ENCODE measurements around the gene THADA.

Gene THADA

GRCh38 chr2:43220229-43220751 is 375.5 kb downstream of the THADA start:
- DNase-seq = no peak

GRCh38 chr2:43219383-43220228 is 376.2 kb downstream of the THADA start:
- peak; percentile 80 to 84 for DNase-seq

GRCh38 chr2:43218702-43219382 is 377.0 kb downstream of the THADA start:
- DNase-seq = peak; percentile 48 to 56

- DNase-seq = no peak
Observed at GRCh38 chr2:43218155-43218701, 377.6 kb downstream of the THADA start.

GRCh38 chr2:43217228-43218154 is 378.3 kb downstream of the THADA start:
- no peak for DNase-seq

GRCh38 chr2:43216629-43217028 is 379.2 kb downstream of the THADA start:
- no peak for DNase-seq

- DNase-seq = no peak
Observed at GRCh38 chr2:43215673-43216255, 380.1 kb downstream of the THADA start.

GRCh38 chr2:43214253-43214652 is 381.6 kb downstream of the THADA start:
- DNase-seq = no peak

- DNase-seq = no peak
Observed at GRCh38 chr2:43212931-43213330, 382.9 kb downstream of the THADA start.

- no peak for DNase-seq
Observed at GRCh38 chr2:43212216-43212835, 383.5 kb downstream of the THADA start.

- peak in 1 of 2 experiments; percentile 41 for DNase-seq
Observed at GRCh38 chr2:43210467-43211303, 385.2 kb downstream of the THADA start.

- no peak for DNase-seq
Observed at GRCh38 chr2:43210125-43210466, 385.7 kb downstream of the THADA start.

GRCh38 chr2:43209204-43209717 is 386.6 kb downstream of the THADA start:
- DNase-seq = no peak

- DNase-seq = no peak
Observed at GRCh38 chr2:43207553-43208300, 388.1 kb downstream of the THADA start.

GRCh38 chr2:43206602-43207001 is 389.2 kb downstream of the THADA start:
- no peak for DNase-seq

- DNase-seq = no peak
Observed at GRCh38 chr2:43203373-43203772, 392.5 kb downstream of the THADA start.

GRCh38 chr2:43202289-43202688 is 393.5 kb downstream of the THADA start:
- DNase-seq = no peak

GRCh38 chr2:43201497-43201896 is 394.3 kb downstream of the THADA start:
- no peak for DNase-seq

GRCh38 chr2:43201016-43201415 is 394.8 kb downstream of the THADA start:
- DNase-seq = no peak
